NT2/D1 (cell line): ENCODE measurements around the gene GHRHR.

Experiments used
- DNase-seq: peaks from one replicate; pipeline ENCODE4 v3.0.0-alpha.2; 2011; ENCODE audit warnings: low read depth, low spot score
- H3K27me3 ChIP-seq: 2 replicates; pipeline ENCODE4 v1.6.0; 2011; ENCODE audit warnings: mild to moderate bottlenecking; ENCODE audit not compliant: insufficient read length, insufficient read depth
- H3K36me3 ChIP-seq: 2 replicates; pipeline ENCODE4 v1.6.1; 2011; ENCODE audit warnings: mild to moderate bottlenecking, low read length, mixed read lengths; ENCODE audit not compliant: insufficient read depth, insufficient read length
- H3K4me1 ChIP-seq: 2 replicates; pipeline ENCODE4 v1.5.1; 2011; ENCODE audit not compliant: insufficient read depth, insufficient read length
- H3K4me3 ChIP-seq: 2 replicates; pipeline ENCODE4 v1.5.1; 2011; ENCODE audit warnings: low read depth; ENCODE audit not compliant: insufficient read length
- H3K9ac ChIP-seq: 2 replicates; pipeline ENCODE4 v1.6.0; 2011; ENCODE audit warnings: low read depth; ENCODE audit not compliant: insufficient read length
- H3K9me3 ChIP-seq: 2 replicates; pipeline ENCODE4 v1.5.1; 2011; ENCODE audit warnings: mild to moderate bottlenecking, low read length; ENCODE audit not compliant: insufficient read depth
- SUZ12 ChIP-seq: IDR thresholded peaks from 2 replicates; pipeline ENCODE4 v1.6.1; 2011; ENCODE audit not compliant: insufficient read length, insufficient read depth; ENCODE audit errors: extremely low read depth
- YY1 ChIP-seq: IDR thresholded peaks from 2 replicates; pipeline ENCODE4 v1.6.1; 2011; ENCODE audit not compliant: insufficient read length, insufficient read depth
- ZNF274 ChIP-seq: IDR thresholded peaks from 2 replicates; pipeline ENCODE4 v1.6.1; 2011; ENCODE audit warnings: mild to moderate bottlenecking, low read depth, low read length

The GHRHR gene

DNA sequence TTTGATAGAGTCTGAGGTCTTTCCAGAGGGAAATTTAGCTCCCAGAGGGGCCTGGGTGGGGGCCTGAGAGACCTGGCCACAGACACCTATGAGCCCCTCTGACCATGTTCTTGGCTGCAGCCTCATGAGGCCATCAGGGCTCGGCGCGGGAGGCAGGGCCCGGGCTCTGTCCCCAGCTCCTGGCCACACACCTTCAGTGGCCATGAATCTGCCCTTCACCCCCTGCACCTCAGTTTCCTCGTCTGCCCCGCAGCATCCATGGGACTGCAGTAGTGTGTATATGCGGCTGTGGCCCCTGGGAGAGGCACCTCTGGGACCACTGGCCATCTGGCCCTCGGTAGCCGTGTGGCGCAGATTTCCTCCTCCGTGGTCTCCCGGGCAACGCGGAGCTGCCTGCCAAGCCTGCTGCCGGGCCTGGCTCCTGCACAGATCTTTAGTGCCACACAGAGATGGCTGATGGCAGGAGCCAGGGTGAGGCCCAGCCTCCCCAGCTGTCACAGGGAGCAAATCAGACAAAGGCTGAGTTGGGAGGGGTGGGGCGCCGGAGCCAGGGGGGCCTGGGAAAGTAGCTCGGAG is 64.8 kb downstream of the GHRHR start:
- no peak overlapping the region for H3K9ac ChIP-seq
- no peak overlapping the region for H3K4me3 ChIP-seq
- TF ChIP-seq SUZ12 (no peak), ZNF274 (no peak), YY1 (no peak)

More for the DNA sequence above, 64.8 kb downstream of the GHRHR start:
- no peak for DNase-seq
- Histone ChIP-seq H3K36me3 (no peaks in the 10 kb centered on the region), H3K4me1 (peaks cover 17% of the 10 kb centered on the region), H3K27me3 (no peaks in the 10 kb centered on the region), H3K9me3 (no peaks in the 10 kb centered on the region)
